Omental fat pad (tissue), 4 donors: ENCODE measurements around the gene BTBD17. TPM values are rescaled to one million over a fixed set of nuclear protein-coding genes. Genes with fewer than 3 reads are reported as not detected.

Experiments
- ATAC-seq: fragments of 150-250 bp; one replicate; pipeline ENCODE4 v1.9.1; 2016; ENCODE audit warnings: mild to moderate bottlenecking, moderate library complexity; ENCODE audit not compliant: low FRiP score
- DNase-seq: peaks from one replicate; pipeline ENCODE4 v3.0.0-alpha.2; 2019; ENCODE audit warnings: low spot score
- total RNA-seq, 4 donors: library from RNA; depleted of rRNA; stranded (reverse); fragments of >200 nt; gene quantifications; one replicate each; pipeline ENCODE4 v1.1.0, GENCODE V29; 2016
- TF ChIP-seq, protein P1 (sequence below), 3 donors: fragments of 450-650 bp; IDR thresholded peaks; one replicate each; pipeline ENCODE4 v1.5.1; 2016 to 2017; ENCODE audit warnings: antibody characterized with exemption in 3 of 3, mild to moderate bottlenecking in 3 of 3, moderate library complexity in 2 of 3

Gene BTBD17
- total RNA-seq, 4 donors from 2014 or later = 0.36 TPM; not detected in 3

DNA sequence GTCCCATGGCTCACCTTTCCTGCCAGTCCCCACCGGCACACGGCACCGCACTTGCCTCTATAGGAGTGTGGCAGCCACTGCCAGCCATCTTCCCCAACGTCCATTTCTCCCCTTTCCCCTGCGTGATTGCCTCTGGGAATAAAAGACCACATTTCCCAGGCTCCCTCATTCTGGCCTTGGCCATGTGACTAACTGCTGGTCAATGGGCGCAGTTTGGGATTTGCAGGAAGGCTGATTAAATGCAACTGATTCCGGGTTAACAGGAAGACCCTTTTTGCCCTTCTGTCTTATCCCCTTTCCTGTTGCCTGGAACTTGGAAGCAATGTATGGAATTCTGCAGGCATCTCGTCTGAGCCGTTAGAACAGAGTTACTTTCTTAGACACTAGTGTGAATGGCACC lies 3.0 kb downstream of the BTBD17 start:
- ATAC-seq (no peak), DNase-seq (no peak)
- TF ChIP-seq, protein P1, sequence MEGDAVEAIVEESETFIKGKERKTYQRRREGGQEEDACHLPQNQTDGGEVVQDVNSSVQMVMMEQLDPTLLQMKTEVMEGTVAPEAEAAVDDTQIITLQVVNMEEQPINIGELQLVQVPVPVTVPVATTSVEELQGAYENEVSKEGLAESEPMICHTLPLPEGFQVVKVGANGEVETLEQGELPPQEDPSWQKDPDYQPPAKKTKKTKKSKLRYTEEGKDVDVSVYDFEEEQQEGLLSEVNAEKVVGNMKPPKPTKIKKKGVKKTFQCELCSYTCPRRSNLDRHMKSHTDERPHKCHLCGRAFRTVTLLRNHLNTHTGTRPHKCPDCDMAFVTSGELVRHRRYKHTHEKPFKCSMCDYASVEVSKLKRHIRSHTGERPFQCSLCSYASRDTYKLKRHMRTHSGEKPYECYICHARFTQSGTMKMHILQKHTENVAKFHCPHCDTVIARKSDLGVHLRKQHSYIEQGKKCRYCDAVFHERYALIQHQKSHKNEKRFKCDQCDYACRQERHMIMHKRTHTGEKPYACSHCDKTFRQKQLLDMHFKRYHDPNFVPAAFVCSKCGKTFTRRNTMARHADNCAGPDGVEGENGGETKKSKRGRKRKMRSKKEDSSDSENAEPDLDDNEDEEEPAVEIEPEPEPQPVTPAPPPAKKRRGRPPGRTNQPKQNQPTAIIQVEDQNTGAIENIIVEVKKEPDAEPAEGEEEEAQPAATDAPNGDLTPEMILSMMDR (IDR thresholded peaks at IDR 0.05) = no peak

DNA sequence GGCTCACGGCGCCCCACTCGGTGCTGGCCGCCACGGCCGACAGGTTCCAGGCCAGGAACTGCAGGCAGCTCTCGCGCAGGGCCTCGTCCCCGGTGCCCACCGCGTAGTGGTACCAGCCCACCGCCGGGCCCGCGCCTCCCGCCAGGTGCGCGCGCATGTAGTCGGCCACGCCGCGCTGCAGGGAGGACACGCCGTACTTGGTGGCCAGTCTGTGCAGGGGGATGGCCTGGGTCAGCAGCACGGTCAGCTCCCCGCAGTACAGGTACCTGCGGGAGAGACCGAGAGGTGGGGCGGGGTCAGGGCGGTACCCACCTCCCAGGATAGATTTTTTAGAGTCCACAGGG lies 4.2 kb downstream of the BTBD17 start:
- ATAC-seq (no peak), DNase-seq (no peak)
- TF ChIP-seq, protein P1 (IDR thresholded peaks at IDR 0.05) = no peak

DNA sequence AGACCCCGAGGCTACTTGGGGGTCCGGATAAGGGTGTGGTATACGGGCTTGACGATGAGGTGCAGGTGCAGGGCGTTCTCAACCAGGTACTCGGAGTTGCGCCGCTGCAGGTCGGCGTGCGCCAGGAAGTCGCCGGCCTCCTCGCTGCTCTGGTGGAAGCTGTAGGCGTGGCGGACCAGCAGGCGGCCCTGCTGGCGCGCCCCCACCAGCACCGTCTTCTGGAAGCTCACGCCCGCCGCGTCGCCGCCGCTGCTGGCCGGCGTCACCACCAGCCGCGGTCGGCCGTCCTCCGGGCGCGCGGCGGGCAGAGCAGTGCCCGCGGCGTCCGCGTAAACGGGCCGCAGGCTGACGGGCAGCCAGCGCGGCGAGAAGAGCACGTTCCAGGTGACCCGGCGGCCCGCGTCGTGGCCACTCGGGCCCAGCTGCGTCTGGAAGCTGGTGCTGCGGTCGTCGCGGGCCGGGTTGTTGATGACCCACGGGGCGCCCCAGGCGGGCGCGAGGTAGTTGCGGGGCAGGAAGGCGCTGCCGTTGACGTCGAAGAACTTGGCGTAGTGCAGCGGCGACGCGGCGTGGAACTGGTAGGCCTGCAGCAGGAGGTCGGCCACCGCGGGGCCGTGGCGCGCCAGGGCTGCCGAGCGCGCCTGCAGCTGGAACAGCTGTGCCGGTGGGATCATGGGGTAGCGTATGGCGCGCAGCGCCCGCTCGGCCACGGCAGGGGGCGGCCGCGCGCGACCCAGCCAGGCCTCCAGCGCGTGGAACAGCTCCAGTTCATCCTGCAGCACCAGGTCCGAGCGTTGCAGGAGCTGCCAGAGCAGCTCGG lies 4.8 kb downstream of the BTBD17 start:
- TF ChIP-seq, protein P1 (IDR thresholded peaks at IDR 0.05) = no peak
- ATAC-seq (no peak), DNase-seq (no peak)

DNA sequence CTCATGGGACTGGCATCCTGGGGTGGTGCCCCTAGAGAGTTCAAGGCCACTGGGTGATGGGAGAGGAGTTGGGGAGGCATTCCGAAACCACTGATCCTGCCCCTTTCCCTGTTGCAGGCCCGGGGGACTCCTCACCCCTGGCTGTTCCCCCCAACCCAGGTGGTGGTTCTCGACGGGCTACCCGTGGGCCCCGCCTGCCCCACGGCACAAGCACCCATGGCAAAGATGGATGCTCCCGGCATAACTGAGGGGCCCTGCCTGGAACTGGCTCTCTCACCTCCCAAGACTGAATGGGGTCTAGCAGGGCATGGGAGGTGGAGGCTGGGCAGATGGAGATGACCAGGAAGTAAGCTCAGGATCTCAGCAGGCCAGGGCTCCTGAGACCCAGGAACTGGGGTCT lies 6.6 kb downstream of the BTBD17 start:
- ATAC-seq (no peak), DNase-seq (no peak)
- TF ChIP-seq, protein P1 (IDR thresholded peaks at IDR 0.05) = no peak

DNA sequence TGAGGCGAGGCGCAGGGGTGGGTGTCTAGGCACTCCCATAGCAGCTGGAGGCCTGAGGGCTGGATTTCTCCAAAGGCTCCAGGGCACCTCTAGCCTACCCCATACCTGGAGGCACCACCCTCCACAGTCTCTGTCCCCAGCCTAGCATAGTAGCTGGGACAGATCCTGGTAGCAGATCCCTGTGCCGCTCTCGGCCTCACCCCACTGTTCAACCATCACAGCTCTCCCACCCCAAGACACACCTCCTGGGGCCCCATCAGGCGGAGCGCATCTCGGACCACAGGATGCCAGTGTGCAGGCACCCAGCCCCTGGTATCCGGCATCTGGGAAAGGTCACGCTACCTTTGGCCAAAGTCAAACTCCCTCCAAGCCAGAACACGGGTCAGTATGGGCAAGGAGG lies 7.1 kb downstream of the BTBD17 start:
- ATAC-seq (no peak), DNase-seq (no peak)

DNA sequence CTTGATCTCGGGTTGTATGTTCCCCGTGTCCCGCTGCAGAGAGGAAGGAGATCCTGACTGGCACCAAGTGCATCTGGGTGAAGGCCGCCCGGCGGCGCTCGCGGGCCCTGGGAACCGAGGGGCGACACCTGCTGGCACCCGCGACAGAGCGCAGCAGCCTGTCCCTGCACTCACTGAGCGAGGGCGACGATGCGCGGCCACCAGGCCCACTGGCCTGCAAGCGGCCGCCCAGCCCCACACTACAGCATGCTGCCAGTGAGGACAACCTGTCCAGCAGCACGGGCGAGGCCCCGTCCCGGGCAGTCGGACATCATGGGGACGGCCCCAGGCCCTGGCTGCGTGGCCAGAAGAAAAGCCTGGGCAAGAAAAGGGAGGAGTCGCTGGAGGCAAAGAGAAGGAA lies 7.5 kb downstream of the BTBD17 start:
- TF ChIP-seq, protein P1 (IDR thresholded peaks at IDR 0.05) = no peak
- ATAC-seq (no peak), DNase-seq (no peak)

More for the DNA sequence above, 7.1 kb downstream of the BTBD17 start:
- TF ChIP-seq, protein P1 (IDR thresholded peaks at IDR 0.05) = no peak

DNA sequence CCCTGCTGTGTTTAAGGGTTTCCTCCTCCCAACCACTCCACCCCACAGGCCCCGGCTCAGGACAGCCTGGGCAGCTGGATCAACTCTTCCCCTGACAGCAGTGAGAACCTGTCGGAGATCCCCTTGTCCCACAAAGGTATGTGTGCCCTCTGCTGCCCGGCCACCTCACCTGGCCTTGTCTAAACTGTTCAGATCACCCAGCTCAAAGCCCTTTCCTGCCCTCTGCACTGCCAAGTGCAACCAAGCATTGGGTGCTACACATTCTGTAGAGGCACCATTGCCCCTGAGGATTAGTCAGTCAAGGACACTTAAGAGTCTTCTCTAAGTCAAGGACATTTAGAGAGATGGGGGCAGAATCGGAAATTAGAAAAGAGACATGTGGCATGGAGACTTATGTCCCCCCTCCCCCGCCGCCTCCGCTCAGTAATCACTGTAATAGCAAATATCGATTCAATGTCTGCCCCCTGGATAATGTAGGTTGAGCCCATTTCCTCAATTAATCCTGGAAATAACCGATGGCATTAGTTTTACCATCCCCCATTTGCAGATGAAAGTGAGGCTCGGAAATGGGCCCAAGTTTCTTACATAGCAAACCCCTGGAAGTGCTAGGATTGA lies 8.1 kb downstream of the BTBD17 start:
- ATAC-seq (no peak), DNase-seq (no peak)
- TF ChIP-seq, protein P1 (IDR thresholded peaks at IDR 0.05) = no peak
